Amniotic stem cell (primary cell): Measurements from ENCODE around the gene DLG2.

Experiments
- DNase-seq: peaks from one replicate; lab custom pipeline; 2025; lab: John Stamatoyannopoulos, UW

The DLG2 gene

DNA sequence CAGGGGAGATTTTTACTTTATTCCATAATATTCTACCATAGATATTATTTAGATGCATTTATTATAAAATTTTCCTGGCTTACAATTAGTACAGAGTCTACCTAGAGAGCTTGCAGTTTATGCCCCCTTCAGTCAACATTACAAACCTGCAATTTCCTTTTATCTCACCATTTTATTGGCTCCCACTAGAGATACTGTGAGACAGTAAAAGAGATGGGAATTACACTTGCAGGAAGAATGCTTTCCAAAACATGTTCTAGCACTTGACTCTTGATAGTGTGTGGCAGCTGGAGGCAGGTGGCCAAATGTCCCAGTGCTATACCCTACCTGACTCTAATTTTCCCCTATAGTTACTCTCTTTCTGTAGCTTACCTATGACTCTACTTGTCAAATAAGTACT is 863.2 kb downstream of the DLG2 start:
- no peak for DNase-seq

DNA sequence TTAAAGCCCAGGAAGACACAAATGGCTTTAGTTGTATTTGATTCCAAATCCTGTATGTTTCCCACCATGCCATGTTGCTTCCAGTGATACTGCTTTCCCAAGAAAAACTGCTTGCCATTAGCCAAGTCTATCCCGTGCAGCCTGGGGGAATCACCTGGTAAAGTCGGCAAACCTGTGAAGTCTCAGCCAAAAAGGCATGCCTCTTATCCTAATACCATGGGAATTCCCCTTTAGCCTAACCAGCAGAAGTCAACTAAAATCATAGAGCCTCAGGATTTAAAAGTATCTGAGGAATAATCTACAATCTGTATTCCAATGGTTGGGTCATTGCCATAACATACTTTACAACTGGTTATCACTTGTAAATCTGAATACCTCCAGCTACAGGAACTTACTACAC is 869.4 kb downstream of the DLG2 start:
- no peak for DNase-seq

DNA sequence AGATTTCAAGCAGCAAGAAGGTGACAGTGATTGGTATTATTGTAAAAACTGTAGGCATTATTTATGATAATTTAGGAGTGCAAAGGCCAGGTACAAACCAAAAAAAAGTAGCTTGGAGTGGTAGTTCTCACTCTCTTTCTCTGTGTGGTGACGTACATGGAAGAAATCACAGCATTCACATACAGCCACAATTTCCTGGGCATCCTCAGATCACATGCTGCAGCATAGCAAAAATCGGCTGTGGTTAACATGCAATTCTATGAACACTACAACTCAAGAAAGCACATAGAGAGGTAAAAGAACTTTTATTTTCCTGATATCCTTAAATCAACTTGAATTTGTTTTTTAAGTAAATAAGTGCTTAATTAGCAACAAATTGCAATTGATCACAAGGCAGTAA is 875.8 kb downstream of the DLG2 start:
- DNase-seq: no peak

DNA sequence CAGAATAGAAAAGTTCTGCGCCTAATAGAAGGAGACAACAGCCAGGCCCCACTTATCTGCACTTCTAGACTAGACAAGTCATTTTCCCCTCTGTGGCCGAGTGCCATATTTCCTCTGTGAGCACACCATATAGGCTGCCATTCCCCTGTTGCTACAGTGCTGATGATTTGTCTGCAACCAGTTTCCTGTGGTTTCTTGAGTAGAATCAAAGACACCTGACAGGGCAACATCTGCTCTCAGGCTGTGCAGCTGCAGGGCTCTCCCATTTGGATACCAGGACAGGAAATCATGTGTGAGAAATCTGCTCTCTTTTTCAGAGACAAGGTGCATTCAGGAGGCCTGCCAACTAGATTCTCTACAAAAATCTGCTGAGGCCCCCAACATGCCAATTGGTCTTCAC is 879.3 kb downstream of the DLG2 start:
- no peak for DNase-seq

DNA sequence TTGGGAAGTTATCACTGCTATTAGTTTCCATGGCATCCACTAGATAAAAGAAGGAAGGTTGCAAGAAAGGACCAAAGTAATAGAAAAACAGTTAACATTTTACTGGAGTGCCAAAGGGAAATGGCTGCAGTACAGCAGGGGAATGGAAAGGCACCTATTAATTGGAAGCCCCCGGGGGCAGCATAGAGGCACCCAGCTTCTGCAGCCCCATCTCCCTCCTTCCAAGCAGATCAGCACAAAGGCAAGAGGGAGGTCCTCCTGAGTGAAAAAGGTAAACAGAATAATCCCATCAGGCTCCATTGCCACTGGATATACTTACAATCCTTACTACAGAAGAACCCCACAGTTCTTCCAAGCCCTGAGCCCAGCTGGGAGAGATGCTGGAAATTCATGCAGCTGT is 887.1 kb downstream of the DLG2 start:
- DNase-seq: no peak

DNA sequence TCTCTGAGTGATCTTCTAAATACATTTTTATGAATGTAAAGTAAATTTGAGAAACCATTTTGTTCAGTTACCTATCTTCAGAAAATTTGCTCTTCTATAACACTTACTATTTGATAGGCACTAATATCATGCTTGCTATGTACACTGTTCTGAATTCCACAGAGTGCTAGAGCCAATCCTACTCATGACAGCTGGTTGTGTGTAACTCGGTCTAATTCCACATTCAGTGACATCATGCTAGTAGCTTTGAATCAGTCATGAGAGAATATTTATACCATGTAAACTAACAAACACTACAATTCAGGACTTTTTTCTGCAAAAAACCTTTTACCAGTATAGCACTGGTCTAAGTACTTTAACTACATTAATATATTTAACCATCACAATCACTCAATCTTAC is 902.9 kb downstream of the DLG2 start:
- DNase-seq: no peak

DNA sequence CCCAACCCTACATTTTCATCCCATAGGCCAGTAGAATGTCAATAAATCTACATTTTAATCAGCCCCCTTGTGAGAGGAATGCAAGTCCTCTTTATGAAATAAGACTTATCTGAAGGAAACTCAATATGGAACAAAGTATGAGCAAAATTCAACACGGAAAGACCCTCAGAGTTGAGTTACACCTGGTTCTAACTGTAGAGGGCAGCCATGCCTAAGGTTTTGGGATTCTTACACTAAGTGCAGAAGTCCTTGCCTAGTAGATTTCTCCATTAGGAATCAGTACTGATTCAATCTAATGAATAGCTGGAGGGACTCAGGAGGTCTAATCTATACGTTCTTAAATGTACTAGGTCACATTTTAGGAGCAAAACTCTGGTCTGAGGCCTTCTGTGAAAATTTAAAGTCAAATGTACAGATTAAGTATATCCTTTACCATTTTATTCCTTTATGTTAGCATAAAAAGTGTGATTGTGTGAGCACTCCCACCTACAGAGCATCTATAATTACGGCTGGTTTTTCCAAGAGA is 904.5 kb downstream of the DLG2 start:
- DNase-seq: no peak

DNA sequence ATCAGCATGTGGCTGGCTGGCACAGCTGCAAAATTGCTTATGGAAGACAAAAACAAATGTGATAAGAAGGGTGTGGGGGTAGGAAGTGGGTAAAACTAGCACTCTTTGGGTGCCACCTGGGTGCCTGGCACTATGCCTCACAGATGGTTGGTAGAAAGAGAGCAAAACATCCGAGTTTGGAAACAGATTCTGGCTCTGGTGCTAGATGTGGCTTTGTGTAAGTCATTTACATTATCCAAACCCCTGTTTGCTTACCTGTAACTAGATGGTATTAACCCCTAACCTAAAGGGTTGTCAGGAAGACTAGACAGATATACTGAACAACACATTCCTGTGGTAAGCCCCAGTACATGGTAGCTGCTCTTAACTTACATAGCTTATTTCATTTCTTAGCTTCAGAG is 905.6 kb downstream of the DLG2 start:
- DNase-seq: no peak

DNA sequence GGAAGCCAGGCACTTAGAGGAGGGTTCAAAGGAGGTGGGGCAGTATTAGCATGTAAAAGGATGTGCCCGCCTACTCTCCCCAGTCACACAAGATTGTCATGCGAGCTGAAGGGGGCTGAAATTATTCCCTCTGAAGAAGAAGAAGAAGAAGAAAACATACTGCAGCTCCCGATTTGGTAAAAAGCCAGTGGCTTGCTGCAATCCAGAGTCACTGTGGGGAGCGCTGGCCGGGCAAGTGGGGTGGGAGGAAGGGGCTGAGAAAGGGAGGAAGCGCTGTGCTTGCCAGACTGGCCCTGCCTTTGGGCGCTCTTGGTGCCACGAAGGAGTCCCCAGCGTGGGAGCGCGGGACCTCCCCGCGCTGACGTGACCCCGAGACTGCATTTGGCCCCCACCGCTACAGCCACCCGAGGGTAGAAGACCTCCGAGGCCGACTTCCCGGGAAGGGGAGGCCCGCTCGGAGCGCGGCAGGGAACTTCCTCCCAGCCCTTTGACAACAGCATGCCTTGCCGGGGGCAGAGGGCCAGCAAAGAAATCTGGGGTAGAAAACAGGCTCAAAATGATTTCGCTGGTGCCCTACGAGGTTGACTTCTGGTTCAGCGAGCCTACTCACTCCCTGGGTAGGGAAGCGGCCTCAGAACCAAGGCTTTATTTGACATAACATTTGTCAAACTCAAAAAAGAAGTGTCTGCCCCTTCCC is 906.3 kb downstream of the DLG2 start:
- DNase-seq: no peak

DNA sequence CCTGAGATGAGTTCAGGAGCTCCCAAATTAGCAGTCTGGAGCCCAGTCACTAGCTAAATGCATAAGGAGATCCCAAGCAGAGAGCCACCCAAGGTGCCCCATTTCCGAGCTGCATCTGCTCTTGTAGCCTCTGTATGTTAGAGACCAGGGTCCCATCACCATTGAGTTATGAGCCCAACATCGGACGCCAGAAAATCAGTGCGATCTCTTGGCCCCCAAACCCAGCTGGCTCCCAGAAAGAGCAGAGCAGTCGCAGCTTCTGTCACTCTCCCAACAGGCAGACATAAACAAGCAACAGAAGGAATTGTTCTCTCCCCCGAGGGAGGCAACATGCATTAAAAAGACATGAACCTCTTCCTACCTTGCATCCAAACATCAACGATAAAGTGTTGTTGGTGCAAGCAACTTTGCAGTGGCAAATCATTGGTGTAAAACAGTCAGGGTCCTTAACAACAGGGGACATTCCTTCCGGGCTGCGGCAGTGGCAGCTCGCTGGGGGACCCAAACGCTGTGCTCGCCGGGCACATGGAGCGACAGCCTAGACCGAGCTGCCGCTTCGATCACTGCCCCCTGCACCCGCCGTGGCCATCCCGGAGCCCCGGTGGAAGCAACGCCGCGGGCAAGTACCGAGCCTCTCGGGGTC is 907.1 kb downstream of the DLG2 start:
- DNase-seq: no peak

DNA sequence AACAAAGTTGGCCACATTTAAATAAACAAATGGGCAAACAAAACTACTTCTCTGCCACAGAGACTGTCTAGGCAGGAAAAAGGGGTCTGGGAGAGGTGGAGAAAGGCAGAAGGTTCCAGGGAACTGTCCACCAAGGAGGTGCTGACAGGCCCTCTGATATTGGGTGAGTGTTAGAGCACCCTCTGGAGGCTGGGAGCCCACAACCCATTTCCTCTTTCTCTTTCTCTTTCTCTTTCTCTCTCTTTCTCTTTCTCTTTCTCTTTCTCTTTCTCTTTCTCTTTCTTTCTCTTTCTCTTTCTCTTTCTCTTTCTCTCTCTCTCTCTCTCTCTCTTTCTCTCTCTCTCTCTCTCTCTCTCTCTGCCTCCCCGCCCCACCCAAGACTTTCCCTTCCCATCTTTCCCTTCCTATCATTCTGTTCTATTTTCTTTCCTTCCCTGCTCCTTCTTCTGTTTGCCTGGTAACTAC is 912.8 kb downstream of the DLG2 start:
- DNase-seq: peak; percentile 15

DNA sequence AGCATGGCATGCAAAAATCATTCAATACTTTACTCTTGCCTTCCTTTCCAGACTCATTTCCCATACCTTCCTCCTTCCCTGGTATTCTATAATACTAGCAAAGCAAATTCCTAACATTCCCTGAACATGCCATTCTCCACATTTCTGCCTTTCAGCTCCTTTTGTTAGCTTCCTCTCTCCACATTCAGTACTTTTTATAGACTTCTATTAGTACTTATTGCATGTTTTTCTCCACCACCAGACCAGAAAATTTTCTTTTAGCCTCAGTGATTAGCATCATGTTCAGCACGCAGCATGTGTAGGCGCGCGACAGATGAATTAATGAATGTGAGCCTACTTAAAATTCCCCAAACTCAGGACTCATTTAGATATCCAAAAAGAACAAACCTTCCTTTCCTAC is 935.3 kb downstream of the DLG2 start:
- no peak for DNase-seq

DNA sequence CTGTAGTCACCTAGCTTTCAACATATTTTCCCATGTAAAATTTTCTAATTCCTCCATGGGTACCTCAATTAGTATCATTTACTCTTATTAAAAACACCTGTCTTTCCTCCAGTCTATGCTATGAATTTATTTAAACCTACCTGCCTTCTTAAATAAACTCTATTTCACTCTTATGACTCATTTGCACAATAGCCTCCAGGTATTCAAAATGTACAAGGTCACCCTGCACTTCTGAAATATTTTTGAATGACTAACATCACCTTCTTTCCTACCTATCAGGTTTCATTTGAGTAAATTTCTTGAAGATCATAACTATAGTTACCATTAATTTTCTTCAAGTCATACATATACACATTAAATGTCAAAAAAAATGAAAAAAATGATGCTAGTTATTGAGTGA is 939.7 kb downstream of the DLG2 start:
- DNase-seq: no peak

DNA sequence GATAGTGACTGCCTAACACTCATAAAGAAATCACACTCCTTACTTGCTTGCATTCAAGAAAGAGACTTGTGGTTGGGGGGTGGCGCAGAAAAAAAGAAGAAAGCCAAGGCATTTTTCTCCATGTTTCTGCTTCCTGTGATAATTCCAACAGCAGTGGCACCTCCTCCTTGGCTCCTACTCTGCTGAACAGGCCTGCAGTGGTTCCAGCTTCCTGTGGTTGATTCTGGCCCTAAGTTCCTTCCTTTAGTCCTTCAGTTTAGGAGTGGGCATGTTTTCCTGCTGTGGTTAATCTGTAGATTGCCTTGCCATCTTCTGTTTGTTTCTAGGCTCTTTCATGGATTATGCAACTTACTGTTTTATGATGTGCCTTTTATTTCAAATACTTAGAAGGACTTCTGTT is 940.4 kb downstream of the DLG2 start:
- no peak for DNase-seq

DNA sequence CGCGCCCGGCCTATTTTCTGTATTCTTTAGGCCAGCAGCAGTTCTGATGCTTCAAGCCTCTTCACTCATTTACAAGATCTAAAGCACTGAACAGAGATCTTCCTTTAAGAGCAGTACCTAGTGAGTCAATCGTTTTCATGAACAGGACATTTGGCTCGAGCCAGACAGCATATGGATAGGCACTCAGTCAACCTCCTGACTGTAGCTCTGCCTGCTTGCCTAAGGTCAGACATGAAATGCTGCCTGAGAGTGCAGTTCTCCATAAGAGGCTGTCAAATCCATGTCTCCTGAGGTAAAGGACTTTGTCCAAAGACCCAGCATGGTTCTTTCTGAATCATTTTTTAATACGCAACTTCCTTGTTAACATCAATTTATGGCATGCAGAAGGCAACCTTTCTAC is 941.2 kb downstream of the DLG2 start:
- no peak for DNase-seq

DNA sequence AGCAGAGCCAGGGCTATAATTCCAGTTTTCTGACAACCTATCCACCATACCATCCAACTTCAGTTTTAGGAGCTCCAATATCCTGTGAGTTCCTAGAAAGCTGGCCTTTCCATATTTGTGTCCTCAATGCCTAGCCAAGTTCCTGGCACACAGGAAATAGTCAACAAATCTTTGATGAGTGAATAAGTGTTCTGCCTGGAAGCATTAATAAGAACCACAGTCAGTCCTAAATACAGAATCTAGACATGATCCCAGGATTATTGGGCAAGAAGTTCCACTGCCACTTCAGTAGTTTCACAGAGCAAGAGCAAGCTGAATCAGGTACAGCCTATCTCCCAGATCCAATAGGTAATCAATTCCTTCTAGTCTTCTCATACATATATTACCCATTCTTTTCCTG is 942.0 kb downstream of the DLG2 start:
- no peak for DNase-seq

DNA sequence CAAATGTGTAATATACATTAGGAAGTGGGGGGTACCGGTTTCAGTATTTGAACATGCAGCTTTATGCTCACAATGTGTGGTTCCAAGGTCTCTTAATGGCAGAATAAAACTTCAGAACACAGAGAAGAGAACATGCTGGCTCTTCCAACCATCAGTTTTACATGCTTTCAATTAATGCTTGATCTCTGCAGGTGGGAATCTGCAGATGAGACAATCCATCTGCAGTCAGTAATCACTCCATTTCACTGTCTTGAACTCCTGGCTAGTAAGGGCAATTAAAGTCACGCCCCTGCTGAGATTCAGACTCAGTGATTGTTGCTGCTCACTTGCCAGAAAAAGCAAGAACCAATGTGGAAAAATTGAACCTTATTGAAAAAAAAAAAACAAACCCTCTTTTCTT is 945.7 kb downstream of the DLG2 start:
- DNase-seq: no peak

DNA sequence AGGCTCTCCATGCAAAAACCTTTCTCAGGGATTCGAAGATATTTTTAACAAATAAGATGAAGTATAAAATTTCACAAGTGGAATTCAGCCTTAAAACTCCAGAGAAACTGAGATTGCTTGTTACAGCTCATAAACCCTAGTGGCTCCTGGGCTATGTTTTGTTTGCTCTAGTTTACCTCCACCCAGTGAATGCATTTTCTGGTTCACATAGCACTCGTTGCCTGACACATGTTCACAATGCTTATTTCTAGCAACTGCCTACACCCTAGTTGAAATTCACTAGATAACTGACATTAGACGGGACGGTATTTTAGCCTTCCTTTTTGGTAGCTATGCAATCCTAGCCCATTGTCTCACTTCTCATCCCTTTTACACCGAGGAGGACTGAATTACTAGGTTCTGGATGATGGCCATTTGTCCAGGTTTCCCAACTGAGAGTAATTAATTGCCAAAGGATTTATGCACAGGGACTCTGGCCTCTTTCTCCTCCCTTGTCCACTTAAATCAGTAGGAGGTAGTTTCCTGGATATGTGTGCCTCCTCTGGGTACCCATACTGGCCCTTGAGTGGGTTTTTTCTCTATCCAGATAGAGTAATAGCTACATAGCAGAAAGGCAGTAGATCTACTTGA is 951.6 kb downstream of the DLG2 start:
- DNase-seq: no peak

DNA sequence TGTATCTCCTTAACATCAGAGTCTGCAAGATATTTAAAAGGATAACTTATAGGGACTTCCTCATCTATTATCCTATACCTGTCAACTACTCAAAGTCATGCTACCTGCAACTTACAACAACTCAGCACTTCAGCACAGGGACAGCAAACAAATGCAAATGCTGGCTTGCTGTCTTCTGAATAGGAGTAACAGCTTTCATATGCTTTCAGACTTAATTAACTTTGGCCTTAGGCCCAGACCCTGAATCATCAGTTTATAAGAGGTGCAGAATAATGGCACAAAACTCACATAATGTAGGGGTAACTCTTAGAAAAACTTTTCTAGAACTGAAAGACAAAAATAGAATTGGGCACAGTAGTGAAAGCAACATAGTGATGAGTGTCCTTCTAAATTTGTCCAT is 953.4 kb downstream of the DLG2 start:
- no peak for DNase-seq

DNA sequence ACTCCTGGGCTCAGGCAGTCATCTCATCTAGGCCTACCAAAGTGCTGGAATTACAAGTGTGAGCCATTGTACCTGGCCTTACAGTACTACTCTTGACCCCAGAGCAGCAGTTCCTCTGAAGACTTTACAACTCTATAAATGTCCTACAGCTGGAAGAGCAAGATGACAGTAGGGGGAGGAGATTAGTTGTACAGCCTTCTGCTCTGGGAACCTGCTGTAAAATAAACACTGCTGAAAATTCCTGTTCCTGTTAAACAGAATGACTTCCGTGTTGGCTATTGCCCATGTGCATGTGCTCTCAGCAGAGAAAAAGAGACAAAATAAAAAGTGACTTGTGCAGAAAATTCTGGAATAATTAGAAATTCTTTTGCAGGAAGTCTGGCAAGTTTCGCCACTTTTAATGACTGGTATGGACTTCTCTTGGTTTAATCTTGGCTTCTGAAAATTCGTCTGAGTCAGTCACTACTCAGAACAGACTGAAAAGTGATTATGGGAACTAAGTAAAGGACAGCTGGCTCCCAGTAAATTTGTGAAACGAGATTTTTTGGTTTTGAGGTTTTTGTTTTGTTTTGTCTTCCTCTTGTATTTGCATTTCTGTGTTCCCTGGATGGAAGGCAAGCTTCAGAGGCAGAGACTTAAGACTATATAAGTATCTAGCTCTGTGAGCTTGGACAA is 955.7 kb downstream of the DLG2 start:
- no peak for DNase-seq

DNA sequence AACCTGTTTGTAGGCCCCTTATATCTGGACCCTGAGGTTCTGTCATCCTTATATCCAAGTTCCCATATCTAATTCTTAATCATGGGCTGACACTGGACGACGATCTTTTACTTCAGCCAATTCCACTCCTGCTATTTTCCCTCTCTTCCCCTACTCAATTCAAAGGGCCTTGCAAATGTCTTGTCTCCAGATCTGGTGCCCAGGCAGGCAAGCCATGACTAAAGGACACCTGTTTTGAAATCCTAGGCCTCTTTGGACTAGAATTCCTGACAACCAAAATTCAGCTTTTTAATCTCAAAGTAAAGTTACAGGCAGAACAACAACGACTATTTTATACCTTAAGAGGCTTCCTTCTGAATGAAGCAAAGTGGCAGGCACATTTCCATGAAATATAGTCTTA is 963.4 kb downstream of the DLG2 start:
- no peak for DNase-seq

DNA sequence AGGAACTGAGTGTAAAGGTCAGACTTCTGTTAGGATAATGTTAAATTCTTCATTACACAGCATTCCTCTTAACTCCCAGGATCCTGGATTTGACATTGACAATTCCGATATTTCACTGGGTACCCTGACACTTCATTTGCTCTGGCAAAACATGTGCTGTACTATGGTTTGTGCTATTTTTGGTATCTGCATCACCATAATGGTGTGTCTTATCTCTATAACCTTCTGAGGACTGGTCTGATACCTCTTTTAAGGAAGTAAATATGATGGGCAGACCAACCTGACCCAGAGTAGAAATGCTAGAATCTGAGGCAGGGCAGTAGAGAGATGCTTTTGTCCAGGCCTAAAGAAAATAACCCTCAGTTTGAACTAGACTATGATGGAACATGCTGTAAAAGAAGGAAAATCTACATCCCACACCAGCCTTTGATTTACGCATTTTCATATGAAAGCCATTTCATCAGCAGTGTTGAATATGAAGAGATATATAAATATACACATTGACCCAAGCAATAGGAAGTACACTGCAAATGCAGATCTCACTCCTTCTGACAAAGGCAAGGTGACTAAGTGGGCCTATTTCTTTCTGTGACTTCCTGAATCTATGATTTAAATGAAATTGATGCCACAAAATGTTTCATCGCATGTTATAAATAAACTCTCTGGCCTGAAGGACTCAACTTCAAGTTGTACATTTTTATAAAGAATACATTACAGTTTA is 966.7 kb downstream of the DLG2 start:
- no peak for DNase-seq
